NCI-H2196 treated with DMSO at 0.1 percent for 48 hours (cell line): Measurements from ENCODE around the gene GLIS1.

Experiments
- DNase-seq: peaks from one replicate; lab custom pipeline; 2025; ENCODE audit not compliant: unreplicated experiment; lab: John Stamatoyannopoulos, UW

GLIS1 gene

DNA sequence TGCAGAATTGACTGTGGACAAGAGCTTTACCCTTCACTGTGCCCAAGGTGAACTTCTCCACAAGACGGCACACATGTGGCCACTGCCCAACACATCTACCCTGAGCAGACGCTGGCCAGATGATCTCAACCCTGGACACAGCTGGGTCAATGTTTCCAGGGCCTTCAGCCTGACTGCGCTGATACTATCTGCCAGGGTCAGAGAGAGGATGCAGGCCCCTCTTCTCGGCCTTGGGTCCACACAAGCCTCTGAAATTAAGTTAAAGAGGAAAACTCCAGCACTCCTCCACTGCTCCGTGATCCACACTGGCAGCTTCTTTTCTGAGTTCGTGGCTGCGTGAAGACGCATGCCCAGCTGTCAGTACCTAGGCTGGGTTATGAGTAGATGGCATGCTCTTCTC is 58.1 kb downstream of the GLIS1 start:
- DNase-seq, result no peak

DNA sequence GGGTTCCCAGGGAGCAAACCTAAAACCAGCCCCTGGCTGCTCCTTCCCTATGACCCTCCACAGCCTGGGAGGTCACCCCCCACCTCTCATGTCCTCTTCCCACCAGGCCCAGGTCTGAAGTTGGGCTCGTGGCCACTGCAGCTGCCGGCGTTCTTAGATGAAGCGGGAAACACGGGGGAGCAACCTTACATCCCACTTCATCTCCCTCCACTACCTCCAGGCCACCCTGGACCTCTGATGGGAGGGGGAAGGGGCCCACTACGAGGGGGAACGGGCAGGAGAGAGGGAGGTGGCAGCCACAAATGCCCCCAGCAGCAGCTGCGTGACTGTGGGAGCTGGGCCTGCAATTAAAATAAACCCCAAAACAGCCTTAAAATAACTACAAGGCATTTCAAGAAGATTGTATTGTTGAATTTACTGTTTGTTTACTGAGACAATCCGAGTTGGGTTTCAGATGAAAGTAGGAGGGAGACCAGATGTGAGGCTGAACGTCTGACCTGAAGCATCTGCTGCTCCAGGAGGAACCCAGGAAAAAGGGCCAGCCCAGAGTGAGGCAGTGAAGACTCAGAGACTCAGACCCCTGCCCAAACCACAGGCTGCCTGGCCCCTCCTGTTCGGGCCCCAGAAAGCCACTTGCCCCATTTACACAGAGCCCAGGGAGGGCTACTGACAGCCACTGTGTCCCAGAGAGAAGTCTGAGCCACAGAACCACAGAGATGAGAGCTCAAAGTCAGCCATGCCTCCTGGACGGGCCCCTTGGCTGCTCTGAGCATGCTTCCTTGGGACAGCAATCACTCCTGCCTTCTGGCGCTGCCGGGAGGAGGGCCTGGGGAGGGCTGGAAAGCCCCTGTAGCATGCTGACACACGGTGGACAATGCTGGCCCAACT is 59.8 kb downstream of the GLIS1 start:
- no peak for DNase-seq

DNA sequence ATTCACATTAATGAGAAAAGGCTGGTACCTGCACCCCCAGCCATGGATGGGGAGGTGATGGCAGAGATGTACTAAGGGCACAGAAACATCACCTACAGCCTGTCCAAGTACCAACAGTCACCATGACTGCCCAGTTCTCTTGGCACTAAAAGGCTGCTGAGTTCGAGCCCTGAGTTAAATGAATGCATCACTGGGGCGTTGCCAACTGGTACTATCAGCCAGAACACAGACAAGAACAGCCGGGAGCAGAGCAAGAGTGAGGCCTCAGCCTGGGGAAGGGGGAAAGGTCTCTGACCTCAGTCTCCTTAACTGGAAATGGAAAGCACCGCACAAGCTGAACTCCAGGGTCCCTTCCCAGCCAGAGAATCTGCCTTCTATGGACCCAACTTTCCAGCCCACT is 60.5 kb downstream of the GLIS1 start:
- DNase-seq, result no peak

DNA sequence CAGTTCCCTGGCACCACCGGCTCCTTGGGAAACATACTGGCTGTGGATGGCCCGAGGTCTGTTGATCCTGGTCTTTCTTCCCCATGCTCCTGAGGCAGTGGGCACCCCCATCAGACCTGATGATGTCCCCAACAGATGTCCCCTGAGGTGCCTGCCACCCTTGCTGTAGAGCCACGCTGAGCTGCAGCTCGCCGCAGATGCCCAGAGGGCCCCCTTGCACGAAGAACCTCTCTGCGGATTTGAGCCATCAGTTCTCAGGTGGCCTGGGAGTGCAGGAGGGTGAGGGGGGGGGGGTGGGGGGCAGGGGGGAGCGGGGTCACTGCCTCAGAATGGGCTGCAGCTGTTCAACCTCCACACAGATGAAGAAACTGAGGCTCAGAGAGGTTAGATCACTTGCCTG is 60.9 kb downstream of the GLIS1 start:
- no peak for DNase-seq

DNA sequence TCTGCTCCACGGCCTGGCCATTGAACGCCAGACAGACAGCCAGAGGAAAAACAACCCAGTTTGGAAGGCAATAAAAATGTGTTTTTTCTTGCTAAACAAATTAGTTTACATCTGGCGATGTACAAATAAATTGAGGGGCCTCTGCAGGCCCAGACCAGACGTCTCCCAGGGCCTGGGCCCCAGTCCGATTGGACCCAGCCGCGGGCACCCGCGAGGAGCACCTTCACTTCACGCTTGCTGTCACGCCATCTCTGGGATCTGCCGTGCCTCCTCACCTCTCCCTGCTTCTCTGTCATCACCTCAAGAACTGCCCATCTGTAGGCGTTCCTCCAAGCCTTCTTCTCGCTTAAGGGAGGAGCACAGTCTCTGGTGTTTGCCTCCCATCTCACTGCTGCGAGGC is 61.5 kb downstream of the GLIS1 start:
- no peak for DNase-seq

DNA sequence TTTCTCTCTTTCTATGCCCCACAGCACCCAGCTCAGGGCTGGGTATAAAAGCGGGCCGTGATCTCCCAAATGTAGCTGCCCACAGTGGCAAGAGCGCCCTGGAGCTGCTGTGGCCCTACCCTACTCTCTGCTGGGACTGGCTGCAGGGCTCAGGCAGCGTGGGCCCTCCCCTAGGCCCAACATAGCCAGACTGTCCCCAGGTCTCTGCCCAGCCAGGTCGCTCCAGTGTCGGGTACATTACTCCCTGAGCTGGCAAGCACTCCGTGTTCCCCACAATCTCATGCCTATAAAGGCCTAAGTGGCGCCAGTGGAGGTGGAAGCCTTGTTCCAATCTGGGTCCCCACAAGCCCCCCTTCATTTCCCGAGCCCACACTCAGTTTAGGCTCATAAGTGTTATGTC is 66.2 kb downstream of the GLIS1 start:
- no peak for DNase-seq

DNA sequence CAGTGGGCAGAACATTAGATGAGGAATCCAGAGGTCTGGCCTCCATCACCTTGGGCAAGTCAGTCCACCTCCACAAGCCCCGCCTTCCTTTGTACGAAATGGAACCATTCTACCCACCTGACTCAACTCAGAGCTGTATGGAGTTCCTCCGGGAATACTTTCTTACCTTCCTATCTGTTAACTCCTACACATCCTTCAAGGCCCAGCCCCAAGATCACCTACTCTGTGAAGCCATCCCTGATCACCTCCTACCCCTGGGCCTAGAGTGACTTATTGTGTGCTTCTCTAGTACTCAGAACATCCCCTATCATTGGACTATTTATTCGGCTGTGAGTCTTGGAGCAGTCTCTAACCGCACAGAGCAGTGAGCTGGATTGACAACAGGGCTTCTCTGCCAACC is 66.7 kb downstream of the GLIS1 start:
- DNase-seq, result no peak

DNA sequence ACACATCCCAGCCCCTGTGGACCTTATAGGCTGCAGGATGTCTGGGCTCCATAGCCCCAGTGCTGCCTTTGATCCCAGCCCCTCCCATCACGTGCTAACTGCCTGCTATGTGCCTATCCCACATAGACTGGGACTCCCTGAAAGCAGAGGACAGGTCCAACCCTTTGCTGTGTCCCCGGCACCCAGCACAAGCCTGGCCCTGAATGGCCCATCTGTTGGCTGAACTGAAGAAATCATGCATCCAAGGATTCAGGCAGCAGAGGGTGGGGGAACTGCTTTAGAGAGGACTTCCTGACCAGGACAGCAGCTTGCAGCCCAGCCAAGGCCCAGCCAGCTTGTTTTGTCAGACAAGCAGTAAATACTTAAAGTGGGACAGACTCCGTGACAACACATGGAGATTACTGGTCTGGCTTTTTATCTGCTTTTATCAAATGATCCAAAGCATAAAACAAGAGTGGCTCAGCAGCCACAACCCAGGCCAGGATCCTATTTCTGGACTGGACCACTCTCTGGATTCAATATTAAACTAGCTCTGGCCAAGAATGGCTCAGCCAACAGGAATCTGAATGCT is 69.3 kb downstream of the GLIS1 start:
- no peak for DNase-seq

DNA sequence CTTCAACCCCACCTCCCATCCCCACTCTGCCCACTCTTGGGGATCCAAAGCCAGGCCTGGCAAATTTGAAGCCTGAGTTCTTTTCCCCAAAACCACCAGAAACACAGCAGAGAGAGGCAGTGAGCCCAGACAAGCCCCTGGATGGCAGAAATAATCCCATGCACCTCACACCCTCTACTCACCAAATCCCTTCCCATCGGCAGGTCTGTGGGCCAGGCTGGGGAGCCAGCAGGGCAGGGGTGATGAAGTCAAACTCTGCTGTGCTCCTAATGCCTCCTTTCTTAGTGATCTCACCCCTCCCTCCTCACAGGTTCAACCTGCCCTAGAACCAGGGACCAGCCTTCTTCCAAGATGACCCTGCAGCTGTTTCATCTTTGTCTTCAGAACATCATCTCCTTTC is 72.4 kb downstream of the GLIS1 start:
- no peak for DNase-seq

DNA sequence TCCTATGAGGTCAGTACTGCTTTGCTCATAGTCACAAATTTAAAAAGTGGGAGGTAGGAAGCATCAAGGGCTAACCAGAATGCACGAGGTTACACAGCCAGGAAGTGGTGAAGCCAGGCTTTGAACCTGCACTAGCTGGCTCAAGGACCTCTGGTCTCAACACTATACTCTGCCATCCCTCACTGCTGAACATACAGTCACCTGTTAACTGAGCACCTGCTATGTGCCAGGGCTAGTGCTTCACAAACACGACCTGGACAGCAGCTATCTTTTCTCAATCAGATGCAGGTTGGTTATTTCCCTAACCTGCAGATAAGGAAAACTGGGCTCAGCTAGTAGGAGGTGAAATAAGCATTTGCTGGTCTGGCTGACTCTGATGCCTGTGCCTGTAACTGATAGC is 73.0 kb downstream of the GLIS1 start:
- no peak for DNase-seq

DNA sequence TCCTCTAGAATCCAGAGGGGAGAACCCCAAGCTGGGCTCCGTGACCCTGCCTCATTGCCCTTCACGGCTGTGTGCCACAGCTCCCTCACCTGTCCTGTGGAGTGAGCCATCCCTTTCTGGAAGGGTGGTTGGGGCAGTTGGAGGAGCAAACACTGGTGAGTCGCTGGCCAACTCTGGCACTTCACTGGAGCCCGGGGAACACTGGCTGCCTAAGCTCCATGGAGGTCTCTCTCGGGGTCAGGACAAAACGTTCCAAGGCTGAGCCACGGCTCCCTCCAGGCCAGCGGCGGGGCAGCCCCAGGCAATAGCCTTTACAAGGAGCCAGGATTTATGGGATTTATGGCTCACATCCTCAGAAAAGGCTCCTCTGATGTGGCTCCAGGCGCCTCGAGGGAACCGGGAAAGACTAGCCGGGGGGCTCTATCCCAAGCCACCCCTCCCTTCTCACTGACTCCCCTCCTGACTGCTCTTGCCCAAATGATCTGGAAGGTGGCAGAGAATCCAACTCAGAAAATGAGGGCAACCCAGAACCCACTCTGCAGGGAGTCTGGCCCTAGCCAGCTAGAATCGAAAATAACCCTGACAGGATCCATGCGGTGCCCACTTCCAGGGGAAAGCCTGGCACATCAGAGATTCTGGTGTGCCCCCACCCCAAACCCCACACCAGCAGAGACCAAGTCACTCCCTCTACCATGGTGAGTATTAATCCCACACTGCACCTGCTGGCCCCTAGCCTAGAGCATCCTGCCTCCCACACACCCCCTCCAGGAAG is 75.2 kb downstream of the GLIS1 start:
- no peak for DNase-seq

DNA sequence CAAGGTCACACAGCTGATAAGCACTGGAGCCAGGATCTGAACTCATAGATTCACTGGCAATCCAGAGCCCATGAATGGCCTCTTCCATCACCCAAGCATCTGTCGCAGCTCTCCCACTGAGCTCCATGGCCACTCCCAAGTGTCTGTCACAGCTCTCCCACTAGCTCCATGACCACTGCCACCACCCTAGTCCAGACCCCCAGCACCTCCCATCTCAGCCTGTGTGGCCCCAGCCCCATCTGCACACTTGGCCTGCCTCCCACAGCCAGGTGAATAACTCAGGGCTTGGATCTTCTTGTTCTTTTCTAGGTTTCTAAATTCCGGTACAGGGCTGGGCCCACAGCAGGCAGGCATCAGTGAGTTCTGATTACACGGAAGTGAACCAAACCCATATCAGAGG is 76.0 kb downstream of the GLIS1 start:
- DNase-seq, result no peak

DNA sequence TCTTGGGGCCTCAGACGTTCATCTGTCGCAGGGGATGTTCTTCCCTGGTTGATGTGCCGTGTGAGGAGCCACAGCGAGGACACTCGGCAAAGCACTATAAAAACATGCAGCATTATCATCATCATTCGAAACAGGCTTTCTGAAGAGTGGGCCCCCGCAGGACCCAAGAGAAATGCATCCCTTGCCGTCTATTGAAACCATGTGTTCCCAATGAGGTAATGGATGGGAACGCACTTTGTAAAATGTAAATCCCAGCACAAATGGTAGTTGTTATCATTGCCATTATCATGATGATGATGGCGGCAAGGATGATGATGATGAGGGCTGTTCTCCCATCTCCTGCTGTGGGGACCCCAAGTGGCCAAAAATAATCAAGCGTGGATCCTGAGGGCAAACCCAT is 76.8 kb downstream of the GLIS1 start:
- DNase-seq, result no peak

DNA sequence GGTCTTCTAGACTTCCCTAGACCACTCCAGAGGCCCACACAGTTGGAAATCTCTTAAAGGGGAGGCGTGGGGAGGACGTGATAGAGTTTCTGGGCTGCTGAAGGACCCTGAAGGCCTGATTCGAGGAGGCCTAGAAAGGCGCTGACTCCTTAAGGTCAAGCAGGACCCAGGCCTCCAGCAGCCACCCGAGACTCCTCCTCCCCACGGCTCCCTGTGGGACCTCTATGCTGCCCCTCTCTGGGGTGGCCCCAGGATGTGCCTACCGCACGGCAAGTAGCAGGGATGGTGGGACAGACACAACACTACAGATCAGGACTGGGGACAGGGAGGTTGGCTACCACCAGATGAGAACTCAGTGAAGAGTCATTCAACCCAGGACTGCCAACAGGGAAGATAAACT is 77.5 kb downstream of the GLIS1 start:
- no peak for DNase-seq

DNA sequence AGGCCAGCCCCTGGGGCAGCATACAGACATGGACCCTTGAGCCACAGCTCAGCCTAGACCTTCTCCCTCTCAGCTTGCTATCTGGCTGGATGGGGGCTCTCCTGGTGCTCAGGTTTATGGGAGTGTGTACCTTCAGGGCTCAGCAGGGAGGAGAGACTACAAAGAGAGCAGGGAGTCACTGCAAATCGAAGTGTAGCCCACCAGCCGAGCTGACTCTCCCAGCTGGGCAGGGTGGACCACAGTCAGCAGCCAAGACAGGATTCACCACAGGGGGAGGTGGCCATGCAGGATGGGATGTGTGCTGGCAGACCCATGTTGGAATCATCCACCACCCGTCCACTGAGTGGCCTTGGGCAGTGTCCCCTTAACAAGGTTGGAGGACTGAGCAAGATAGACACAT is 78.3 kb downstream of the GLIS1 start:
- no peak for DNase-seq

DNA sequence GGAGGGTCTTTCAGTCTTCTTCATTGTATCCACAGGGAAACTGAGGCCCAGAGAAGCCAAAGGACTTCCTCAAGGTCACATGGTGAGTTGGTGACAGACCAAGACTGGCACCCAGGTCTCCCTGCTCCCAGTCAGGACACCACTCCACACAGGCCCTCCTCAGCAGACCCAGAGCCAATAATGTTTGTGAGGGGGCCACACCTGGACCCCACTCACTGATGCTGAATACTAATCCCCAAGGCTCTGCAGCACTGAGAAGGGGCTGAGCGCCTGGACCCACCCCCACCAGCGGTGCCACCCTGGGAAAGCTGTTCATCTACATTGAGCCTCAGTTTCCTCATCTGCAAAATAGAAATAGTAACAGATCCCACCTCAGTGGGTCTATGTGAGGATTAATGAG is 79.5 kb downstream of the GLIS1 start:
- no peak for DNase-seq

DNA sequence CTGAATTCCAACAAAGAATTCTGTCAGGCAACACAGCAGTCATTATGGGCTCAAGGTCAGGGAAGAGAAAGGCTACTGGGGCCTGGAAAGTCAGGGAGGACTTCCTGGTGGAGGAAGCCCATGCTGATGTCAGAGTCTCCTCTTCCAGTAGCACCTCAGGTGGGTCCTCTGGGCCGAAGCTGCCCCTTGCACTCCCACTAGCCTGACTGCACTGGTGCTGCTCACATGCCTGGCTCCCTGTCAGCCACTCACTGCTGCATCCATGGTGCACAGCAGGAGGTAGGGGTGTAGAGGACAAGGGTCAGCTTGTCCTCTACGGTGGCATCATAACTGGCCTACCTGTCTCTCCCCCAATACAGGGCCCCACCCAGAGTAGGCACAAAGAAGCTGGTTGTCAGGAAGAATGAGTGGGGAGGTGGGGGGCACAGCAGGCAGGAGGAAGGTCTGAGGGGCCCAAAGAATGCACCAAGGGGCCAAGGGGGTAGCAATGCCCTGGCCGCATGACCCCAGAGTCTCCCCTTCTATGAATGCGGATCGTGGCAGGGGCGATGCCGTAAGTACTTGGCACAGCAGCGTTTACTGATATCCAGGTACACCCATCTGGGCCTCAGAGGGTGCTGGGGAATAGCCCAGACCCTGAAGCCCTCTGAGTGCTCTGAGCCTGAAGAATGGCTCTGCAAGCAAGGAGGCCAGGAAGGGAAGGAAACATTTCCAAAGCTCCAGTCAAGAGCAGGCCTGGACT is 80.3 kb downstream of the GLIS1 start:
- no peak for DNase-seq

DNA sequence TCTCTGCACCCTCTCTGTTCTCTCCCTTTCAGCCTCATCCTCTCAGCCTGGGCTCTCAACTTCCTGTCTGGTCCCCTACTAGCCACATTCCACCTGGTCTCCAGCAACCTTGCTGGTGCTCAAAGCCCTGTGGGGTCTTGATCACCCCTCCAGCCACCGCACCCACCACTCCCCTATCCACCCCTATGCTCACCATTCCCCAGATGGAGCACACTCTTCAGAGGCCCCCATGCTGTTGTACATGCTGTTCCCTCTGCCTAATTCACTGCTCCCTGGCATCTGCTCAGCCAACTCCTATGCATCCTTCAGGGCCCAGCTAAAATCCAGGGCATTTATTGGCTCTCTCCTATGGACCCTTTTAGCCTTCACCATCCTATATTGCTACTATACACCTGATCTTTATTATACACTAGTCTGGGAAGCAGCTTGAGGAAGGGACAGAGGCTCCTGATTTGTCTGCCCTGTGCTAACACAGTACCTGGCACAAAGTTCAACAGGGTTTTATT is 81.0 kb downstream of the GLIS1 start:
- no peak for DNase-seq

DNA sequence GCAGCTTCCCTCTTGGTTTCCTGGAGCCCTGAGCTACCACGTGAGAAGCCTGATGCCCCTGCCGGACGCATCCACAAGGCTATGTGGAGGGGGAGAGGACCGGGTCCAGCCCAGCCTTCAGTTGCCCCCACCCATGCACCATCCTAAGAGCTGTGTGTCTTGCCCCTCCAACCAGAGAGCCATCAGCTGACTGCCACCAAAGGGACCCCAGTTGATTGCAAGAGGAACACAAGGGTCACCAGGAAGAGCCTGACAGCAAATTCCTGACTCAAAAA is 81.5 kb downstream of the GLIS1 start:
- no peak for DNase-seq

DNA sequence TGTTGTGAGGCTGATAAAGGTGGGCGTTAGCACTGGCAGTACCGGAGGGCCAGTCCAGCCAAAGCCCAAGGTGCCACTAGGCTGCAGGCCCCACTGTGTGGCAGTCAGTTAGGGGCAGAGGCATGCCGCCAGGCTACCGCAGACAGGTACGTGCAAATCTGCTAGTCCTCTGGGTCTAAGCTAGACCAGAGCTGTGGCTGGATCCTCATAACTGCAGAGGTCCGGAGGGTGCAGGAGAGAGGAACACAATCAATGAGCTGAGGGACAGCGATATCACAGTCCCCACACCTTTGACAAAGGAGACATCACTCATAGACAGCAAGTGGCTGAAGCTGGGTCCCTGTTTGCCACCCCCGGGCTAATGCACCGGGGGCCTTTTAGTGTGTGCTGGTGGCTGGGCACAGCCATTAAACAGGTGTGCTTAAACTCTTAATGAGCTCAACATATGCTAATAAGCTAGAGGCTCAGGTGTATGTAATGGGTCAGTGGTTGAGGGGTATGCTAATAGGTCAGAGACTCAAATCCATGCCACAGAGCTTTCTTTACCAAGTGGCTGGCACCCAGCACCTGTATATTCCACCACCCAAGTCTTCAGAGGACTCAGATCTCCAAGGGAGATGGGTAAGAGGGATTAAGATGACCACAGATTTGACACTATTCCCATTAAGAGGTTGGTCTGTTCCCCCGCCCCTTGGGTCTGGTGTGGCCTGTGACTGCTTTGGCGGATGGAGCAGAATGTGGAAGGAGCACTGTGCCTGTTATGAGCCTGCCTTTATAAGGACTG is 82.0 kb downstream of the GLIS1 start:
- no peak for DNase-seq
